HEK293 (cell line): ENCODE measurements around the gene DUSP21.
"Not testable (repeated sequence)": the region's sequence is repeated elsewhere in the genome, so short reads cannot be mapped to it uniquely, and the experiment has no call there.

Experiments used
- CTCF ChIA-PET: fragments of 350-600 bp; formaldehyde crosslinking; extraction: SDS; loops from one replicate; lab custom pipeline; 2021; ENCODE audit warnings: antibody characterized with exemption; lab: Yijun Ruan, JAX
- POLR2A ChIA-PET: fragments of 300-600 bp; formaldehyde crosslinking; extraction: SDS; loops from one replicate; lab custom pipeline; 2020; ENCODE audit warnings: antibody characterized with exemption, inconsistent platforms; lab: Yijun Ruan, JAX
- H3K27ac ChIP-seq: fragments of 200-500 bp; sonication (Bioruptor generic); 2 replicates; pipeline ENCODE4 v1.5.1; 2014; ENCODE audit warnings: low read depth, low read length, control low read depth, inconsistent platforms; ENCODE audit errors: extremely low read depth
- H3K36me3 ChIP-seq, 2 experiments: fragments of 200-500 bp in 1 of 2; sonication (Bioruptor generic) in 1 of 2; 1 replicate in 1 of 2; 2 replicates in 1 of 2; pipeline ENCODE4 v1.5.1; 2014 to 2017; ENCODE audit warnings: inconsistent platforms in 2 of 2, low read length in 2 of 2; ENCODE audit not compliant: control insufficient read depth in 2 of 2, insufficient read depth in 1 of 2
- H3K4me1 ChIP-seq: fragments of 200-500 bp; sonication (Bioruptor generic); 2 replicates; pipeline ENCODE4 v1.5.1; 2014; ENCODE audit warnings: mild to moderate bottlenecking, low read length, inconsistent platforms; ENCODE audit not compliant: control insufficient read depth, insufficient read depth
- H3K4me3 ChIP-seq: 2 replicates; pipeline ENCODE4 v1.5.1; 2011; ENCODE audit warnings: low read depth, mild to moderate bottlenecking, control low read depth, low read length, moderate library complexity
- H3K9me3 ChIP-seq: fragments of 200-500 bp; sonication (Bioruptor generic); 2 replicates; pipeline ENCODE4 v1.5.1; 2014; ENCODE audit warnings: low read depth, low read length, inconsistent platforms; ENCODE audit not compliant: control insufficient read depth, insufficient read depth
- EGR2 ChIP-seq: fragments of 450-650 bp; formaldehyde crosslinking; IDR thresholded peaks from 2 replicates; pipeline ENCODE4 v1.5.1; 2016; ENCODE audit warnings: low read depth, missing biosample characterization, missing genetic modification characterization
- KLF1 ChIP-seq: fragments of 450-650 bp; formaldehyde crosslinking; IDR thresholded peaks from 2 replicates; pipeline ENCODE4 v1.5.1; 2016; ENCODE audit warnings: missing biosample characterization, missing genetic modification characterization
- SALL2 ChIP-seq: fragments of 450-650 bp; formaldehyde crosslinking; IDR thresholded peaks from 2 replicates; pipeline ENCODE4 v1.5.0; 2017; ENCODE audit warnings: missing biosample characterization, mild to moderate bottlenecking, missing genetic modification characterization, borderline replicate concordance
- SCRT1 ChIP-seq: fragments of 450-650 bp; formaldehyde crosslinking; IDR thresholded peaks from 2 replicates; pipeline ENCODE4 v1.5.1; 2016; ENCODE audit warnings: missing biosample characterization, missing genetic modification characterization, borderline replicate concordance
- SP3 ChIP-seq: fragments of 450-650 bp; formaldehyde crosslinking; IDR thresholded peaks from 2 replicates; pipeline ENCODE4 v1.5.1; 2016; ENCODE audit warnings: missing biosample characterization, missing genetic modification characterization
- TSHZ1 ChIP-seq: fragments of 450-650 bp; formaldehyde crosslinking; IDR thresholded peaks from 2 replicates; pipeline ENCODE4 v1.5.1; 2016; ENCODE audit warnings: missing biosample characterization, missing genetic modification characterization, borderline replicate concordance
- ZFP69B ChIP-seq: fragments of 450-650 bp; formaldehyde crosslinking; IDR thresholded peaks from 2 replicates; pipeline ENCODE4 v1.5.1; 2016; ENCODE audit warnings: missing biosample characterization, missing genetic modification characterization
- ZNF274 ChIP-seq, 2 experiments: fragments of 200-500 bp in 1 of 2; fragments of 450-650 bp in 1 of 2; sonication (Bioruptor generic) in 1 of 2; formaldehyde crosslinking in 1 of 2; IDR thresholded peaks; 2 replicates each; pipeline versions ENCODE4 v1.5.1 to v1.6.1; 2014 to 2016; ENCODE audit warnings: borderline replicate concordance in 1 of 2, inconsistent platforms in 1 of 2, low read length in 1 of 2, missing biosample characterization in 1 of 2, missing genetic modification characterization in 1 of 2
- ZNF510 ChIP-seq: fragments of 450-650 bp; formaldehyde crosslinking; IDR thresholded peaks from 2 replicates; pipeline ENCODE4 v1.5.1; 2018; ENCODE audit warnings: mild to moderate bottlenecking, missing genetic modification characterization, missing biosample characterization; ENCODE audit not compliant: insufficient replicate concordance
- ZNF529 ChIP-seq: fragments of 450-650 bp; formaldehyde crosslinking; IDR thresholded peaks from 2 replicates; pipeline ENCODE4 v1.5.1; 2017; ENCODE audit warnings: missing genetic modification characterization, missing biosample characterization; ENCODE audit not compliant: insufficient replicate concordance
- ZNF658 ChIP-seq: fragments of 450-650 bp; formaldehyde crosslinking; IDR thresholded peaks from 2 replicates; pipeline ENCODE4; 2016; ENCODE audit warnings: missing biosample characterization, missing genetic modification characterization
- ZNF791 ChIP-seq: fragments of 450-650 bp; formaldehyde crosslinking; IDR thresholded peaks from 2 replicates; pipeline ENCODE4 v1.5.1; 2016; ENCODE audit warnings: missing biosample characterization, missing genetic modification characterization
- ZNF843 ChIP-seq: fragments of 450-650 bp; formaldehyde crosslinking; IDR thresholded peaks from 2 replicates; pipeline ENCODE4 v1.5.1; 2016; ENCODE audit warnings: missing biosample characterization, missing genetic modification characterization
- TF ChIP-seq, protein P1 (sequence below): fragments of 450-650 bp; formaldehyde crosslinking; IDR thresholded peaks from 2 replicates; pipeline ENCODE4 v1.5.1; 2016; ENCODE audit warnings: missing biosample characterization, missing genetic modification characterization
- TF ChIP-seq, protein P2 (sequence below): fragments of 450-650 bp; formaldehyde crosslinking; IDR thresholded peaks from 2 replicates; pipeline ENCODE4 v1.5.1; 2016; ENCODE audit warnings: missing biosample characterization, missing genetic modification characterization

Gene DUSP21

GRCh38 chrX:44844204-44844603, 383 bp downstream of the DUSP21 start:
- TF ChIP-seq ZNF658 (tag by site-specific recombination) = no peak
- no peak for TF ChIP-seq ZNF791
- no peak for TF ChIP-seq KLF1
- no peak for TF ChIP-seq ZFP69B (tag by site-specific recombination)
- TF ChIP-seq, protein P1, sequence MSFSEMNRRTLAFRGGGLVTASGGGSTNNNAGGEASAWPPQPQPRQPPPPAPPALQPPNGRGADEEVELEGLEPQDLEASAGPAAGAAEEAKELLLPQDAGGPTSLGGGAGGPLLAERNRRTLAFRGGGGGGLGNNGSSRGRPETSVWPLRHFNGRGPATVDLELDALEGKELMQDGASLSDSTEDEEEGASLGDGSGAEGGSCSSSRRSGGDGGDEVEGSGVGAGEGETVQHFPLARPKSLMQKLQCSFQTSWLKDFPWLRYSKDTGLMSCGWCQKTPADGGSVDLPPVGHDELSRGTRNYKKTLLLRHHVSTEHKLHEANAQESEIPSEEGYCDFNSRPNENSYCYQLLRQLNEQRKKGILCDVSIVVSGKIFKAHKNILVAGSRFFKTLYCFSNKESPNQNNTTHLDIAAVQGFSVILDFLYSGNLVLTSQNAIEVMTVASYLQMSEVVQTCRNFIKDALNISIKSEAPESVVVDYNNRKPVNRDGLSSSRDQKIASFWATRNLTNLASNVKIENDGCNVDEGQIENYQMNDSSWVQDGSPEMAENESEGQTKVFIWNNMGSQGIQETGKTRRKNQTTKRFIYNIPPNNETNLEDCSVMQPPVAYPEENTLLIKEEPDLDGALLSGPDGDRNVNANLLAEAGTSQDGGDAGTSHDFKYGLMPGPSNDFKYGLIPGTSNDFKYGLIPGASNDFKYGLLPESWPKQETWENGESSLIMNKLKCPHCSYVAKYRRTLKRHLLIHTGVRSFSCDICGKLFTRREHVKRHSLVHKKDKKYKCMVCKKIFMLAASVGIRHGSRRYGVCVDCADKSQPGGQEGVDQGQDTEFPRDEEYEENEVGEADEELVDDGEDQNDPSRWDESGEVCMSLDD (tag by site-specific recombination) = no peak
- TF ChIP-seq ZNF510 (tag by site-specific recombination) = no peak
- no peak for TF ChIP-seq SCRT1 (tag by site-specific recombination)
- TF ChIP-seq, protein P2, sequence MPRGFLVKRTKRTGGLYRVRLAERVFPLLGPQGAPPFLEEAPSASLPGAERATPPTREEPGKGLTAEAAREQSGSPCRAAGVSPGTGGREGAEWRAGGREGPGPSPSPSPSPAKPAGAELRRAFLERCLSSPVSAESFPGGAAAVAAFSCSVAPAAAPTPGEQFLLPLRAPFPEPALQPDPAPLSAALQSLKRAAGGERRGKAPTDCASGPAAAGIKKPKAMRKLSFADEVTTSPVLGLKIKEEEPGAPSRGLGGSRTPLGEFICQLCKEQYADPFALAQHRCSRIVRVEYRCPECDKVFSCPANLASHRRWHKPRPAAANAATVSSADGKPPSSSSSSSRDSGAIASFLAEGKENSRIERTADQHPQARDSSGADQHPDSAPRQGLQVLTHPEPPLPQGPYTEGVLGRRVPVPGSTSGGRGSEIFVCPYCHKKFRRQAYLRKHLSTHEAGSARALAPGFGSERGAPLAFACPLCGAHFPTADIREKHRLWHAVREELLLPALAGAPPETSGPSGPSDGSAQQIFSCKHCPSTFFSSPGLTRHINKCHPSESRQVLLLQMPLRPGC (tag by site-specific recombination) = no peak
- TF ChIP-seq ZNF274 (IDR thresholded peaks at IDR 0.05; ENCODE audit: low read length) = no peak
- TF ChIP-seq ZNF274 (tag by site-specific recombination; IDR thresholded peaks at IDR 0.05; ENCODE audit: borderline replicate concordance) = no peak
- no peak for TF ChIP-seq SP3 (tag by site-specific recombination)
- no peak for TF ChIP-seq ZNF529
- no peak for TF ChIP-seq EGR2
- no peak for TF ChIP-seq SALL2 (tag by site-specific recombination)
- TF ChIP-seq ZNF843 (tag by site-specific recombination) = no peak
- no peak for TF ChIP-seq TSHZ1 (tag by site-specific recombination)
- H3K4me3 ChIP-seq = no peak overlapping the region
- H3K4me1 ChIP-seq = no peaks in the 10 kb centered on the region
- ChIA-PET POLR2A (no interaction called here), CTCF (no interaction called here)
- H3K27ac ChIP-seq = no peak overlapping the region
- no peaks in the 10 kb centered on the region for H3K36me3 ChIP-seq
- no peaks in the 10 kb centered on the region for H3K9me3 ChIP-seq

- not testable (repeated sequence) for H3K9me3 ChIP-seq, H3K36me3 ChIP-seq, H3K27ac ChIP-seq, H3K4me1 ChIP-seq, H3K4me3 ChIP-seq
- ChIA-PET CTCF (interaction anchor here (0.5 kb wide), 1 partner anchor 394 kb away, joined by 3 read pairs; no protein-coding TSS in a partner anchor), POLR2A (interaction anchor here (0.9 kb wide), 1 partner anchor 22 kb away, joined by 4 read pairs; the partner anchor contains the start of gene KDM6A)
Observed at GRCh38 chrX:44850891-44851290, 7.1 kb downstream of the DUSP21 start.
